Transverse colon (tissue), 4 donors: ENCODE data around the gene UFSP2.

Source experiments
- POLR2A ChIP-seq: fragments of 450-650 bp; IDR thresholded peaks from one replicate; pipeline ENCODE4 v1.6.1; 2016; ENCODE audit warnings: antibody characterized with exemption, mild to moderate bottlenecking, moderate library complexity
- POLR2AphosphoS5 ChIP-seq, 3 donors: sonication (generic); formaldehyde crosslinking; IDR thresholded peaks; one replicate each; pipeline ENCODE4 v1.6.1; 2016; ENCODE audit warnings: antibody characterized with exemption in 3 of 3
- TF ChIP-seq, protein P1 (sequence below), 5 experiments: fragments of 200-600 bp in 3 of 5; fragments of 450-650 bp in 2 of 5; sonication (generic) in 3 of 5; IDR thresholded peaks; 1 replicate in 2 of 5; 2 replicates in 3 of 5; pipeline ENCODE4 v1.5.1; 2016 to 2017; ENCODE audit warnings: antibody characterized with exemption in 5 of 5, inconsistent platforms in 3 of 5, mild to moderate bottlenecking in 2 of 5, moderate library complexity in 1 of 5

- no peak for TF ChIP-seq POLR2AphosphoS5 (IDR thresholded peaks at IDR 0.05)
- TF ChIP-seq, protein P1, sequence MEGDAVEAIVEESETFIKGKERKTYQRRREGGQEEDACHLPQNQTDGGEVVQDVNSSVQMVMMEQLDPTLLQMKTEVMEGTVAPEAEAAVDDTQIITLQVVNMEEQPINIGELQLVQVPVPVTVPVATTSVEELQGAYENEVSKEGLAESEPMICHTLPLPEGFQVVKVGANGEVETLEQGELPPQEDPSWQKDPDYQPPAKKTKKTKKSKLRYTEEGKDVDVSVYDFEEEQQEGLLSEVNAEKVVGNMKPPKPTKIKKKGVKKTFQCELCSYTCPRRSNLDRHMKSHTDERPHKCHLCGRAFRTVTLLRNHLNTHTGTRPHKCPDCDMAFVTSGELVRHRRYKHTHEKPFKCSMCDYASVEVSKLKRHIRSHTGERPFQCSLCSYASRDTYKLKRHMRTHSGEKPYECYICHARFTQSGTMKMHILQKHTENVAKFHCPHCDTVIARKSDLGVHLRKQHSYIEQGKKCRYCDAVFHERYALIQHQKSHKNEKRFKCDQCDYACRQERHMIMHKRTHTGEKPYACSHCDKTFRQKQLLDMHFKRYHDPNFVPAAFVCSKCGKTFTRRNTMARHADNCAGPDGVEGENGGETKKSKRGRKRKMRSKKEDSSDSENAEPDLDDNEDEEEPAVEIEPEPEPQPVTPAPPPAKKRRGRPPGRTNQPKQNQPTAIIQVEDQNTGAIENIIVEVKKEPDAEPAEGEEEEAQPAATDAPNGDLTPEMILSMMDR (IDR thresholded peaks at IDR 0.05): no peak
- no peak for TF ChIP-seq POLR2A
These were observed 46.4 kb upstream of the UFSP2 start for GRCh38 chr4:185472103-185472542.
